ENCODE results near the gene TMCO4.
A peak's percentile ranks its signal among the peaks of the same experiment; 100 is the strongest.

The TMCO4 gene

DNA sequence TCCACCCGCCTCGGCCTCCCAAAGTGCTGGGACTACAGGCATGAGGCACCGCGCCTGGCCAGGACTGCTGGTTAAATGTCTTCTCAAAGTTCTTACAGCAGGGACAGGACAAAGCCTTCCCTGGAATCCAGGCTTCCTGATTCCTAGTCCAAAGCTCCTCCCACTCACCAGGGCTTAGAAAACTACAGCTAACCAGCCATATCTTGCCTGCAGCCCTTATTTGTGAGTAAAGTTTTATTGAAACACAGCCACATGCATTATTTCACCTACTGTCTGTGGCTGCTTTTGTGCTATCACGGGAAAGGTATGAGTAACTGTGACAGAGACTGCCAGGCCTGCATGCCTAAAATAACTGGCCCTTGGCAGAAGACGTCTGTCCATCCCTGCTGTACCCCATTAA, 24.4 kb downstream of the TMCO4 start:
- no peak for DNase-seq (ENCODE audit: low spot score)

GRCh38 chr1:19774180-19774785, 25.4 kb downstream of the TMCO4 start:
- no peak for DNase-seq (ENCODE audit: low spot score)

DNA sequence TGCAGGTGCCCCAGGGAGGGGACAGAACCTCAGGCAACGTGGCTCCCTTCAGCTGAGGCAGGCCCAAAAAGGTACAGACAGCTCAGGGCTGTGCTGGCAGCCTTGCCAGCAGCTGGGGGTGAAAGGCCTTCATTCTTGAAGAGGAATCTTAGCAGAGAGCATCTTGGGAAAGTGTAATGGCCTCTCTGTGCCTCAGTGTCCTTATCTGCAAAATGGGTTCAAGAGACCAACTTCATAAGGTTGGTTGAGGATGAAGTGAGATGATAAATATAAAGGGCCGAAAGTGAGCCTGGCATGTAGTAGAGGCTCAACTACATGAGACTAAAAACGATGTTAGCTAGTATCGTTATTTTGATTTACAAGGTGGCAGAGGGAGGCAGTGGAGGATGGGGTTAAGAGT, 26.2 kb downstream of the TMCO4 start:
- no peak for DNase-seq (ENCODE audit: low spot score)

DNA sequence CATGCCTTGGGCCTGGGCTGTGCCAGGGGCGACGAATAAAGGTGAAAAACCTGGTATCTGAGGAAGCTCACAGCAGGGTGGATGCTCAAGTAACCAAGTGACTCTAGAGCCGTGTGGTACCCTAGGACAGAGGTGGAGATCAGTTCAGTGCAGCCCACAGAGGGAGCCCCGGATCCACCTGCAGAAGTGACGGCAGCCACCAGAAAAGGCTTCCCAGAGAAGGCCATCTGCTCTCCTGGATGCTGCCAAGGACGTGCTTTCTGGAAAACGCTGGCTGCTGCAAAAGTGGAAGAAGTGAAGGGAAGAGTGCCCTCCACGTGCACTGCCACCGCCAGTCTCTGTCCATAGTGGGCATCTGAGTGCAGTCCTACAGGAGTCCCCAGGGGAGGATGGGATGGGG, 27.7 kb downstream of the TMCO4 start:
- DNase-seq (ENCODE audit: low spot score): no peak

DNA sequence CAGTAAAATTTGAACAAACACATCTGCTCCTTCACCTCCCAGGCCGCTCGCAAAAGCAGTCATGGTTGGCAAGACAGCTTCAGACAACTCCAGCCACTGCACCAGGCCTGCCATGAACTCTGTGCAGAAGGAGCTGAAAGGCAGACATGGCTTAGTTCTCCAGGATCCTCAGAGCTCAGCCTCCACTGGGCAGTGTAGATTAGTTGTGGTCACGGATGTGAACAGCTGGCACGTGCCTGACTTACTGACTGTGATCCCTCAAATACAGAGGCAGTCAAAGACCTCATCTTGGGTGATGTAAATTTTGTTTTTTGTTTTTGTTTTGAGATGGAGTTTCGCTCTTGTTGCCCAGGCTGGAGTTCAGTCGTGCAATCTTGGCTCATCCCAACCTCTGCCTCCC, 28.4 kb downstream of the TMCO4 start:
- no peak for DNase-seq (ENCODE audit: low spot score)

DNA sequence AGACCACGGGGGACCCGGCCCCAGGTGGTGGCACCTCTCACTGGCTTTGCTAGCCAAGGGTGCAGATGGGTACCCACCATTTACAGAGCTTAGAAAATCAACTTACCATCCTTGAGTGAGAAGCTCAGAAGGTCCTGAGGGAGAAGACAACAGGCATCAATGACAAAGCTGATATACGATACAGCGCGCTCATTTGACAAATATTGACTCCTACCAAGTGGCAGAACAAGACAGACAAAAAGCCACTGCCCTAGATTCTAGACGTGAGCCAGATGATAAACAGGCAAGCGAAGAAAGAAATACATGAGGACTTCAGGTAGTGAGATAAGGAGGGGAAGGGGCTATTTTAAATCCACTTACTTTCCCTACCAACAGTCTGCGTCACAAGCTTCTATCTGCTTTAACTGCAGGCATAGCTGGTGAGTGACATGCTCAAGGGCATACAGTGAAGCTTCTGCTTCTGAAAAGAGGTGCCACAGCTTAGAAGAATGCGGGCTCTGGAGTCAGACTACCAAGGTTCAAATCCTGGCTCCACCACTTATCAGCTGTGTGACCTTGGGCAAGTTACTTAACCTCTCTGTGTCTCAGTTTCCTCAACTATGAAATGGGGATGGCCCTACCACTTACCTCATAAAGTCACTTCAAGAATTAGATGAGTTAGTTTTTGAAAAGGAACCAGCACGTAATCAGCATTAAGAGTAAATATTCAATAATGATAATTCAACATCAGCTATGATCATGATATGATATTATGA, 29.1 kb downstream of the TMCO4 start:
- DNase-seq (ENCODE audit: low spot score): no peak

DNA sequence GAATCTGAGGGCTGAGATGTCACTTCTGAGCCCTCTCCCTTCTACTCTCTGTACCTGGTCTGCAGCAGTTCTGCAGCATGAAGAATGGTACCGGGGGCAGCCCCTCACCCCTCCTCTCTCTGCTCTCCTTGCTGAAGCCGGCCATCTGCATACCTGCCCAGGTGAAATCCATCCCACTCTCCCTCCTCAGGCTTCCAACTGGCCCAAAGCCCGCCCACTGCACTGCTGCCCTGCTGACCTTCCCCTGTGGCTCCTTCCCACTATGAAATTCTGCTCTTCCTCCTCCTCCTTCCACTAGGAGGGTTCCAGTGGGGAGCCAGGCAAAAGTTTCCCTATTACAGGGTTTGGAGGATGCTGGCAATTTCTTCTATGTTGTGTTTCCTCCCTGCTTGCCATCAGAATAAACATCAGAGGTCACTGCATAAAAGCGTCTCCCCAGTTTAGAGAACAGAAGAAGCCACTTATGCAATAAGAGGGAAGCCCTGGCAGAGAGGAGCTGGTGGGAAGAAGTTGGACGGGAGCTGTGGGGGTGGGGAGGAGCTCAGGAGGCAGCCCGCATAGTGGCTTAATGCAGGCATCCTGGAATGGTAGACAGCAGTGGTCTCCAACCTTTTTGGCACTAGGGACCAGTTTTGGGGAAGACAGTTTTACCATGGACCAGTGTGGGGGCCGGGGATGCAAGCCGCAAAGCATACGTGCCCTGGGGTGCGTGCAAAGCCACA, 30.3 kb downstream of the TMCO4 start:
- DNase-seq (ENCODE audit: low spot score): no peak

DNA sequence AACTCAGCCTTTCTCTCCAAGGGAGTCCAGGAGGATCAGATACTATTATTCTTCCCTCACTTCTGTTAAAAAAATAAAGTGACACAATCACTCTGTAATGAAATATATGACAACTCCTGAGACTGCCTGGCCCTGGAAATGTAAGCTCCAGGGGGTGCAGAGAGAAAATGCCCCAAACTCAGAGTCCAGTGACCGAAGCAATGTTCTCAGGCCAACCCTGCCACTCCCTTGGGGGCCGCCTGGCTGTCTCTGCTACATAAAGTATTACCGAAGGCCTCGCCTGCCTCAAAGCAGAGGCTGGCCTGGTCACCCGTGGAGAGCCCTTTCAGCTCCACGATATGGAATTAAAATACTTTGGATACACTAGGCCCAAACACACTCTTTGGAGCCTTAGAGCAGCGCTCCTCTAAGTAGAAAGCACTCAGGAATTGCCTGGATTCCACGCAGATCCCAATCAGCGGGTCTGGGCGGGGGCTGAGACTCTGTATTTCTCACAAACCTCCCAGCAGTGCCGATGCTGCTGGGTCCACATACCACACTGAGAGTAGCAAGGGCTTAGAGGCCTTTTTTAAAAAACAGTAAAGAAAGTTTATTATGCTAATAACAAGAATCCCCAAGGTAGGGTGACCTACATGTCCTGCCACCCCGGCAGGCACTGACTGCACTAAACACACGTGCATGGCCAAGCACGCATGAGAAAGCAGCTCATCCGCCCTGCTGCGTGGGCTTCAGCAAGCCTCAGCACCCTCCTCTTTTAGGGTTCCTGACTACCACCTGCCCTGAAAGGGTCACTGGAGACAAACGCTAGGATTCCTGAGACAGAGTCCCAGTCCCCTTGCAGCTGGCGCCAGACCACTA, 31.1 kb downstream of the TMCO4 start:
- no peak for DNase-seq (ENCODE audit: low spot score)

- DNase-seq (ENCODE audit: low spot score): no peak
These were observed 34.1 kb downstream of the TMCO4 start for GRCh38 chr1:19765623-19766022.

- no peak for DNase-seq (ENCODE audit: low spot score)
These were observed 34.9 kb downstream of the TMCO4 start for GRCh38 chr1:19764848-19765247.

- peak; percentile 65 for DNase-seq (ENCODE audit: low spot score)
These were observed 37.4 kb downstream of the TMCO4 start for GRCh38 chr1:19762175-19762779.

DNA sequence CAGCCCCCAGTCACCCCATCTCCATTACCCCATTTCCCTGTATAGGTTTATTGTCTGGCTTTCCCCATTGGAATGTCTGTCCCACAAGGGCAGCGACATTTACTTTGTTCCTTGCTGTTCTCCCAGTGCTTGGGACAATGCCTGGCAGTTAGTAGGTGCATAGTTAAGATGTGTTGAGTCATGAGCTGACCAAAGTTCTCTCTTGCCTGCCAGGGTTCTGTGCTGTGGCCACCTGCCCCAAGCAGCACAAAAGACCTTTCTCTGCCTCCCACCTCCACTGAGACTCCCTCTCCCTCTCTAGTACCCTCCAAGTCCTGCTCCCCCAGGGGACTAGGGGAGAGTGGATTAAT, 40.0 kb downstream of the TMCO4 start:
- no peak for DNase-seq (ENCODE audit: low spot score)

DNA sequence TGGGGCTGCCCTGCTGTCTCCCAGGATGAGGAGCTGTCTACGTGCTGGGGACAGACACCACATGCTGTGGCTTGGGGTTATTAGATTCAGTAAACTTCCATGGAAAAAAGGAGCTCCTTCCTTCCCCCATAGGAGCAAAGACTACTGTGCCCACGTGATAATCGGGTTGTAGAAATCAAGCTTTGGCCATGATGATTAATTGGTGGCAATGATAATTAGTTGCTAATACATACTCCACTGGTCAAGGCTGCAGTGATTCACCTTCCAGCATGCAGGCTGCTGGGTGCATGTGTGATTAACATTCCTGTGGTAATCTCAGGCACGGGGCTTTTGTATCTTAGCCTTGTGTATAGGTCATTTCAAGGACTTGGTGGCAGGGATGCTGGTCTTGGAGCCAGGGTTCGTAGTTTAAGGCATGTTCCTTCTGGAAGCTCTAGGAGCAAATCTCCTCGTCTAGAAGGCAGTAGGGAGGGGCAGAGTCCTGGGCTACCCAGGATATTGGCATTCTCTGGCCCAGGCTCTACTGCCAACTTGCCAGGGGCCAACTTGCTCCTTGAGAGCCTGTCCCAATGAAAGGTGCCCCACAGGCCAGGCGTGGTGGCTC, 41.4 kb downstream of the TMCO4 start:
- no peak for DNase-seq (ENCODE audit: low spot score)

DNA sequence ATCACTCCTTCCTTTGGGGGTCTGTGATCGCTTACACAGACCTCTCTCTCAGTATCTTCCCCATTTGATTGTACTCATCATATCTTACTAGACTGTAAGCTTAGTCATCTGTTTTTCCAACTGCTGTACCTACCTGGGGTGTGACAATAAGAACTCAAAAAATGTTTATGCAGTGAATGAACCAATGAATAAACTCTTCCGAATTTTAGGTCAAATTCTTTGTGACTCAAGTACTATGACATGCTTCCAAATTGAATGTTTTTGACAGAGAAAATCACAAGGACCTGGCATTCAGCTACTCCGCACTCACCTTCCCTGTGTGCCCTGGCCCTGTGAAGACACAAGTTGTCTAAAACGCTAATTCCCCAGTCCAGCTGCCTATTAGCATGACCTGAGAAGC, 42.1 kb downstream of the TMCO4 start:
- DNase-seq (ENCODE audit: low spot score): no peak

DNA sequence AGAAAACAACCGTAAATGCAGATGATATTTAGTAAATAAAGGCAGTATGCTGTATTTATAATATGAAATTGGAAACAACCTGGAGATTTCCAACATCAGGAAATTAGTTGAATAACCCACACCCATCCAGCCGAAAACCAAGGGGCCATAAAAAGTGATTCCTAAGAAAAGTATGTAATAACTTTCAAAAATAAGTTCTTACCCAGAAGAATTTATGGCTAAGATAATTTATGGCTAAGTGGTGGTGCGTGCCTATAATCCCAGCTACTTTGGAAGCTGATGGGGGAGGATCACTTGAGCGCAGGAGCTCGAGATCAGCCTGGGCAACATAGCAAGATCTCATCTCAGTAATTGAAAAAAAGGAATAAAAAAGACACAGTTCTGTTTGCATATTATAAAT, 43.2 kb downstream of the TMCO4 start:
- DNase-seq (ENCODE audit: low spot score): no peak

DNA sequence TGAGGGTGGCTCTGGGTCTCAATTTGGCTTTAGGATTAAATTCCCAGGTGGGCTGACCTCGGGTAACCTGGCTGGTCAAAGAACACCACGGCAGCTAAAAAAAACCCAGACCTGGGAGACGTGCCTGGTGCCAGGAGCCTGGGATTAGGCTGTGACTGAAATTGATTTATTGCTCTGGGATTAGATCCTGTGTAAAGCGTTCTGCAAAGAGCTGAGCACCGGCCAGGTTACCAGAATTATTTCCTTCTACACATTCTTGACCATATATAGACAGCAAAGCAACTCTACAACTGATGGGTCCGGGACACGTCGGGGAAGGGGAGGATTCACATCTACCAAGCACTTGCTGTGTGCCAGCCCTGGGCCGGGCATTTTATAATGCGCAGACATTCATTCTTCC, 45.2 kb downstream of the TMCO4 start:
- DNase-seq (ENCODE audit: low spot score): no peak

GRCh38 chr1:19752083-19752696, 47.5 kb downstream of the TMCO4 start:
- DNase-seq (ENCODE audit: low spot score): no peak

DNA sequence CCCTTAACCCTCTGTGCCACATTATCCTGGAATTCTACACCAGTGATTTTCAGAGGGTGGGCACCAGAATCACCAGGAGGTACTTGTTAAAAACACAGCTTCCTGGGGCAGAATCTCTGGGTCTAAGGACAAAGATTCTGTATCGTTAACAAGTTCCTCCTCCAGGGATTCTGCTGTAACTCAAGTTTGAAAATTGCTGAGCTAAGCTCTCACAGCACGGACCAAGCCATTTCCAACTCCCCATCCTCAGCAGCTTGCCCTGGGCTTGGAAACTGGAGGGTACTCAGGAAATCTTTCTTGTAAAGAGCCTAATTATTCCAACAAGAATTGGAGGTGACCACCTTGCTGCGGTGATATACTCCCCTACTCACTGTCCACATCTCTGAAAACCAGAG, 48.8 kb downstream of the TMCO4 start:
- no peak for DNase-seq (ENCODE audit: low spot score)

DNA sequence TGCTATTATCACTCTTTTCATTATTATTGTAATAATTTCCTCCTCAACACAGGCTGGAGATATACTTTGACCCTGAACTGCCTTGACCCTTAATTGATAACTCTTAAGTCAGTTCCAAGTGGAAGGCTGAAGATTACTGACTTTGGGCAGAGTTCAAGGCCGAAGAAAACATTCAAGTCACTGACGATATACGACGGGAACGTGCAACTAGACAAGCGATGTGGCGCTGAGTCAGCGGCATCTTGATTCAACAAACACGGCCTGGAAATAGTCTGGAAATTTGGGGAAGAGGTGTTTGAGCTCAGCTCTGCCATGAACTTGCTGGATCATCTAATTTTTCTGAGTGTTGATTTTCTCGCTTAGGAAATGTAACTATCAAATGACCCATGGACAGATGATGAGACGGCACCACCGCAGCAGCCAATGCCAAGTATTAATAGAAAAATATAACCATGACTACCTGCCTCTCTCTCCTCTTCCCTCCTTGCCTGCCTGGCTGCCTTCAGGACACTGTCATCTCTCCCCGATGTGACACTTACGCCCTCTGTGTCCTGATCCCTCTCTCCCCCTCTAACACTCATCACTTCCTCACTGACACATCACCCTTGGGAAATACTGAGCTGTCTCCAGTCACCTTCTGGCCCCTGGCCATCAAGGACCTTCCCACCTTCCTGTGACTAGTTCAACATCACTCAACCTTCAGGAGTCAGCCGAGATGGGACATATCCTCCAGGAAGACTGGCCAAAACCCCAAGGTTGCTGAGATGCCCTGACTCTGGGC, 49.4 kb downstream of the TMCO4 start:
- no peak for DNase-seq (ENCODE audit: low spot score)

- no peak for DNase-seq (ENCODE audit: low spot score)
These were observed 50.0 kb downstream of the TMCO4 start for GRCh38 chr1:19749685-19750084.

All from HuH-7.5 (cell line).